D721Med (cell line): ENCODE data around the gene DLGAP4.

ENCODE experiments used
- DNase-seq: peaks from one replicate; pipeline ENCODE4 v3.0.0; 2011; ENCODE audit warnings: low spot score; ENCODE audit not compliant: insufficient read length
- FAIRE-seq: peaks from 2 replicates; lab custom pipeline; 2011; peaks lifted over from hg19 to GRCh38; lab: Jason Lieb, UNC
- CTCF ChIP-seq: IDR thresholded peaks from 2 replicates; pipeline ENCODE4 v1.5.1; 2012; ENCODE audit warnings: mild to moderate bottlenecking, control low read depth; ENCODE audit not compliant: insufficient read depth; ENCODE audit errors: missing control alignments

DLGAP4 gene

GRCh38 chr20:36367907-36368799 lies 62.0 kb downstream of the DLGAP4 start:
- no peak for FAIRE-seq
- no peak for TF ChIP-seq CTCF
- DNase-seq, result no peak

- no peak for TF ChIP-seq CTCF
- DNase-seq, result no peak
- no peak for FAIRE-seq
These were observed 62.7 kb downstream of the DLGAP4 start for GRCh38 chr20:36368869-36369268.

DNA sequence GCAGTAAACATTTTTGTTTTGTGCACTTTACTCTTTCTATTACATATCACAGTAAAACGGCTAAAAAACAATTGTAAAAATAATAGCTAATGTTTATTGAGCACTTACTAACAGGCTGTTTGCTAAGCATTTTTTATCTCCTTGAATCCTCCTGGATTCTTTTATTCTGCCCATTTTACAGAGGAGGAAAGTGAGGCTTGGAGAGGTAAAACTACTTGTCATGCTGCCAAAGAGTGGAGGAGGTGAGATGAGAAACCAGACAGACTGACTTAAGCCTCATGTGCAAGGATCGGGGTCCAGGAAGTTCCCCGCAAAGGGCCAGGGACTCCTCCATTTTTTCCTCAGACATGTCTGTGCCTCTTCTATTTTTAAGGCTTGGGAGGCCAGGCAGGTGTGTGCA lies 63.6 kb downstream of the DLGAP4 start:
- TF ChIP-seq CTCF, result no peak

DNA sequence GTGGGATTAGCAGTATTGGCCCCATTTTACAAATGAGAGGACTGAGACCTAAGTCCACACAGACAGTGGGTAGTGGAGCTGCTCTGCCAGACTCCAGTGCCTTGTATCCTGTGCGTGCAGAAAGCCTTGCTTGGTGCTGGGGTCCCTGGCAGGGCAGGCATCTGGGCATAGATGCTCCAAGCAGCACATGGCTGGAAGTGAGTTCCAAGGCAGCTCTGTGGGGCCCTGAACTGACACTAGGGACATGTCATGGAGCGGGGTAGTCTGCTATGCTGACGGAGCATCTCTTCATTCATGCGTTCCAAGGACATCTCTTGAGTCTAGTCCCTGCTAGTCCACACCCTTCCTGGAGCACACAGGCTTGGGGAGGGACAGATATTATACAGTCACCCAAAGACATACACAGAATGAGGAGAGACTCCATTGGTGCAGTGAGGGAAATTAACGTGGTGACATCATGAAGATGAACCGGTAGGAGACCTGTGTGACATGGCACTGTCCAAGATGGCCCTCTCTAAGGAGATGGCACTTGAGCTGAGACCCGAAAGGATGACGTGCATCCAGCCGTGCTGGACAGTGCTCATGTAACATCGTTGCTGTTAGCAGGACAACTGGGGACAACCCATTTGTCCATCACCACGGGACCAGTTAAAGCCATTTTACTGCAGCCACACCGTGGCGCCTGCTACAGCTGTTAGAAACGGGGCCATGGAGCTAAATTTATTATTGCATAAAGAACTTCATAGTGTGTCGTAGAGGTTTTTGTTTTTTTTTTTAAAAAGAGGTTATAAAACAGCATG lies 65.1 kb downstream of the DLGAP4 start:
- DNase-seq (no peak), FAIRE-seq (no peak)

More for the DNA sequence above, 63.6 kb downstream of the DLGAP4 start:
- FAIRE-seq (no peak), DNase-seq (no peak)

GRCh38 chr20:36372666-36373065 lies 66.5 kb downstream of the DLGAP4 start:
- TF ChIP-seq CTCF, result no peak
- FAIRE-seq (no peak), DNase-seq (no peak)

More for the DNA sequence above, 65.1 kb downstream of the DLGAP4 start:
- no peak for TF ChIP-seq CTCF

GRCh38 chr20:36373089-36373488 lies 67.0 kb downstream of the DLGAP4 start:
- DNase-seq (no peak), FAIRE-seq (no peak)
- no peak for TF ChIP-seq CTCF
